Cardiac septum (tissue), 1 donor: ENCODE measurements around the gene LUC7L2. TPM values are rescaled to one million over a fixed set of nuclear protein-coding genes. Genes with fewer than 3 reads are reported as not detected.
A peak's percentile ranks its signal among the peaks of the same experiment; 100 is the strongest.
"Not testable (repeated sequence)": the region's sequence is repeated elsewhere in the genome, so short reads cannot be mapped to it uniquely, and the experiment has no call there.

Experiments
- DNase-seq: peaks from one replicate; pipeline ENCODE4 v3.0.0-alpha.2; 2020; ENCODE audit warnings: low spot score
- intact Hi-C: fragments of 100-400 bp; cut with DNase I; formaldehyde crosslinking; loops from one replicate; pipeline ENCODE4 v1.14.0; 2022
- total RNA-seq: library from RNA; stranded (reverse); fragmentation: NEBNext Ultra II Directional; extraction: Animal tissue kit (Norgen Biotek cat#: 25700); gene quantifications from one replicate; pipeline ENCODE4 v1.2.1, GENCODE V29; 2021
- donor health status: DM: no; HTN: no; CAD: no.

The LUC7L2 gene
- total RNA-seq, 1 donor from 2014 or later, result 64.9 TPM

- DNase-seq, result no peak
- intact Hi-C loops, result no loop called here
These were observed 14.7 kb upstream of the LUC7L2 start for GRCh38 chr7:139345042-139345441.

- DNase-seq, result no peak
- intact Hi-C loops, result no loop called here
These were observed 8.7 kb upstream of the LUC7L2 start for GRCh38 chr7:139351027-139351426.

- intact Hi-C loops, result no loop called here
- DNase-seq, result no peak
These were observed 5.0 kb upstream of the LUC7L2 start for GRCh38 chr7:139354729-139355128.

- intact Hi-C loops, result no loop called here
- no peak for DNase-seq
These were observed 4.4 kb upstream of the LUC7L2 start for GRCh38 chr7:139355320-139355719.

- intact Hi-C loops, DNase-seq: not testable (repeated sequence)
These were observed 1.8 kb upstream of the LUC7L2 start for GRCh38 chr7:139357729-139358506.

DNA sequence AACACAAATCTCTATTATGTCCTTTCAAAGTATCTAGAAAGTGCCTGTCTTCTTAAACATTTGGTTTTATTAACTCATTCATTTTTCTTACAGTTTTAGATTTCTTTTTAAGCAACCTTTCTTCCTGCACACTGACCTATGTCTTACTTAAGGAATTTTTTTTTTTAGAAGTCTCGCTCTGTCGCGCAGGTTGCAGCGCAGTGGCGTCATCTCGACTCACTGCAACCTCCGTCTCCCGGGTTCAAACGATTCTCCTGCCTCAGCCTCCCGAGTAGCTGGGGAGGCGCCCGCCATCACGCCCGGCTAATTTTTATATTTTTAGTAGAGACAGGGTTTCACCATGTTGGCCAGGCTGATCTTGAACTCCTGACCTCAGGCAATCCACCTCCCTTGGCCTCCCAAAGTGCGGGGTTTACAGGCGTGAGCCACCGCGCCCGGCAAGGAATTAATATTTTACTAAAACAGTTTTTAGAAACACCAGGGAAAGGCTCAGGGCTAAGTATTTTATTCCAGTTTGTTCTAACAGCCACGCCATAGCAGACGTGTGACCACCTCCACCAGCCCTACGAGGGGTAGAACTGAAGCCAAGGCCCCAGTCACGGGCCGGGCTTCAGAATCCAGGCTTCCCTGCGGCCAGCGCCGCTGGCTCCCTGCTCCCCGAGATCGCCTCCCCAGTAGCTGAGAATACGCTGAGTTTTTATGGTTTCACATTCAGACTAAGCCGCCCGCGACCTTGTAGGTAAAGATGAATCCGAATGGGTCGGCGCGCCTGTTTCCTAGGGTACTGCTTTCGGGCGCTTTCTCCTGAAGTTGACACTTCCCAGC lies 941 bp upstream of the LUC7L2 start:
- intact Hi-C loops, result loop anchor here (1.0 kb wide), 1 partner anchor 18 kb away; no protein-coding TSS in a partner anchor
- peak; percentile 77 for DNase-seq

GRCh38 chr7:139360210-139360947 lies 685 bp downstream of the LUC7L2 start:
- DNase-seq, result peak; percentile 99

GRCh38 chr7:139360948-139361307 lies 1.2 kb downstream of the LUC7L2 start:
- DNase-seq, result no peak
- intact Hi-C loops, result no loop called here

More at GRCh38 chr7:139360210-139360947, 685 bp downstream of the LUC7L2 start:
- intact Hi-C loops, result no loop called here

GRCh38 chr7:139361523-139361922 lies 1.8 kb downstream of the LUC7L2 start:
- no peak for DNase-seq
- intact Hi-C loops, result no loop called here

- no peak for DNase-seq
- intact Hi-C loops, result no loop called here
These were observed 2.6 kb downstream of the LUC7L2 start for GRCh38 chr7:139362302-139362701.

DNA sequence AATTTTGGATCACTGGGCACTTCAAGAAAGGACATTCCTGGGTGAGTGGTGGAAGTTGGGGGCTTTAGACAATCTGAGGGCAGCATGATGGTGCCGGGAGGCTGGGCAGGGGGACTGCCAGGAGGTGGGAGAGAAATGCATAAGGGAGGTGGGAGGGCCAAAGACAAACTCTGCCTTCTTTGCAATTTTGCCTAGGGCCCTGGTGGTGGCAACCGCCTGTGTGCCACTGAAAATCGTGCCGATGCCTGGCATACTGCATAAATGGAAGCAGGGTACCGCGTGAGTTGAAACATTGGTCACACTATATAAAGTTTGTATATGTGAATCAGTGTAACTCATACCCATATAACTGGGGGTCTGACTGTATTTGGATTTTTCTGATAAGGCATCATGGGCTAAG lies 3.3 kb downstream of the LUC7L2 start:
- intact Hi-C loops, result no loop called here
- no peak for DNase-seq

GRCh38 chr7:139365336-139365735 lies 5.6 kb downstream of the LUC7L2 start:
- intact Hi-C loops, result no loop called here
- DNase-seq, result no peak

DNA sequence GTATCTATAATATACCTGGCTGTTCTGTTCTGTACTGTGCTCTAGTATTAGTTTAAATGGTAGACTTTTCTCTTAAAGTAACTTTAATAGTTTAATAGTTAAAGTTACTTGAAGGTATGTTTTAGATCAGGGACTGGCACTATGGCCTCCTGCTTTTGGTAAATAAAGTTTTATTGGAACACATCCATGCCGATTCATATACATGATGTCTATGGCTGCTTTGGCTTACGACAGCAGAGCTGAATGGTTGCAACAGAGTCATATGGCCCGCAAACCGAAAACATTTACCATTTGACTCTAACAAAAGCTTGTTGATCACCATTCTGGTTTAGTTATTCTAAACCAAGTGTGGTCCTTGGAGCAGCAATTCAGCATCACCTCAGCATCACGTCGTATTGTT lies 6.7 kb downstream of the LUC7L2 start:
- intact Hi-C loops, result no loop called here
- DNase-seq, result no peak

GRCh38 chr7:139367438-139368155 lies 7.9 kb downstream of the LUC7L2 start:
- intact Hi-C loops, result no loop called here
- no peak for DNase-seq

DNA sequence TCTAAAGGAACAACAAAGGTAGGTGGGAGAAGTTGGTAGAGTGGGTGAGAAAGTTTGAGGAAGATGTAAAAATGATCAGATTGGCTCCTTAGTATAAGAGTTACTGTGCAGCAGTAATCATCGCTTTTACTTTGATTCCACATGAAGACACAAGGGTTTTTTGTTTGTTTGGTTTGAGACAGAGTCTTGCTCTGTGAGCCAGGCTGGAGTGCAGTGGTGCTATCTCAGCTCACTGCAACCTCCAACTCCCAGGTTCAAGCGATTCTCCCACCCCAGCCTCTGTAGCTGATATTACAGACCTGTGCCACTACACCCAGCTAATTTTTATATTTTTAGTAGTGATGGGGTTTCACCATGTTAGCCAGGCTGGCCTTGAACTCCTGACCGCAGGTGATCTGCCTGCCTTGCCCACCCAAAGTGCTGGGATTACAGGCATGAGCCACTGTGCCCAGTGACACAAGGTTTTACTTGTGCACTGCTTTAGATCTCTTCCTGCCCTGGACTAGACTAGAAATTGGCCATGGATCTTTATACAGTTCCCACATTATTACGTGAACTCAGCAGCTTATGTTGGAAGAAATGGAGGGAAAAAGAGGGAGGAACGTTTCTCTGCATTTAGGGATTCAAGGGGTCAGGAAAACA lies 10.7 kb downstream of the LUC7L2 start:
- DNase-seq, result no peak
- intact Hi-C loops, result no loop called here

DNA sequence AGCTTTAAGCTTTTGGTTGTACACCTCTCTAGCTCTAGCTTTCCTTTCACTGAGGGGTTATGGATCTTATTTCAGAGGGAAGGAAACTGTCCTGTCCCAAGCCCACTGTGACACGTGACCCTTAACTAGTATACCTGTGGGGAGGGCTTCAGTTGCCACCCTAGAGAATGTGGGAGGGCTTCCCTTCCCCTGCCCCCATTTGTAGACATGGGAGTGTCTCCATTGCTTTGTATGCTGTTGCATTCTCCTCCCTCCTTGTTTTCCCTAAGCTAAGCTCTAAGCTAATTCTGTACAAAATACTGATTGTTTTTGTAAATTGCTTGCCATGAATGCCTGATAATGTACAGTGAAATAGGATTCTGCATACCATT lies 11.2 kb downstream of the LUC7L2 start:
- intact Hi-C loops, result no loop called here
- DNase-seq, result no peak

- intact Hi-C loops, result no loop called here
- DNase-seq, result no peak
These were observed 14.6 kb downstream of the LUC7L2 start for GRCh38 chr7:139374246-139374645.

DNA sequence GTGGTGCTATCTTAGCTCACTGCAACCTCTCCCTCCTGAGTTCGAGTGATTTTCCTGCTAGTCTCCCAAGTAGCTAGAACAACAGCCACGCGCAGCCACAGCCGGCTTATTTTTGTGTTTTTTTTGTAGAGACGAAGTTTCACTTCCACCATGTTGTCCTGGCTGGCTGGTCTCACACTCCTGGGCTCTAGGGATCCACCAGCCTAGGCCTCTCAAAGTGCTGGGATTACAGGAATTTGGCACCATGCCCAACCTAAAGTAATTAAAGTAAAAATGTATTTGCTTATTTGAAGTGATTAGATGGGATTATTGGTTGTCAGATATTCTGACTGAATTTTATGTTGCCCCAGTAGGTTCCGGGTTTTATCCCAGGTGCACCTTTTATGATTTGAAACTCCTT lies 22.7 kb downstream of the LUC7L2 start:
- DNase-seq, result no peak
- intact Hi-C loops, result no loop called here

DNA sequence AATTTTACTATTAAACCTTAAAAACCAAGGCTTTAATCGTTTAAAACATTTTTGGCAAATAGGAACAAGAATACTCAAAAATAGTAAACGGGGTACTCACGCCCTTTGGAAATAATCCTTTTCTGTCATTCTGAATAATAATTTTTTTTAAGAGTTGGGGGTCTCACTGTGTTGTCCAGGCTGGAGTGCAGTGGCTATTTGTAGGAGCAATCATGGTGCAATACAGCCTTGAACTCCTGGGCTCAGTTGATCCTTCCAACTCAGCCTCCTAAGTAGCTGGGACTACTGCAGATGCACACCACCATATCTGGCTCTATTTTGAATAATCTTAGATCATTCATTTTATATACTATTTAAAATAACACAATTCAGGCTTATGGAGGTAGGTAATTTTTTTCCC lies 24.9 kb downstream of the LUC7L2 start:
- intact Hi-C loops, result no loop called here
- DNase-seq, result no peak
